ENCODE measurements around the gene ABLIM1. TPM values are rescaled to one million over a fixed set of nuclear protein-coding genes. Genes with fewer than 3 reads are reported as not detected.
A peak's percentile ranks its signal among the peaks of the same experiment; 100 is the strongest.

ABLIM1 gene
- total RNA-seq, 2 donors from 2014 or later: 359 to 404 TPM

DNA sequence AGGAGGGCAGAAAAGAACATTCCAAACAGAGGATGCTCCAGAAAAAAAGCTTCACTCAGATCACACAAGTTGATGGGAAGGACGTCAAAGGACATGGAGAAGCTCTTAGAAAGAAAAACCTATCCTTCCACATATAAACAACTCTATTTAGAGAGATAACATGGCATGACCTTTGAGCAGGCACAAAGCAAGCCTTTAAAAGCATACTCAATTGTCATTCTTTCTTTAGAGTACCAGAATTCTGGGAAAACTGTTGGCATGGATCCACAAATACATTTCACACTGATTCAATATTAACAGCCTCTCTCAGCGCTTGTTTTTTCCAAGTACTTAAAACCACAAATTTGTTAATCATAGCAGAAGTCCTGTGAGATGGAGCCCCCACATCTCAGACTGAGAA is 7.3 kb upstream of the ABLIM1 start:
- Histone ChIP-seq H3K4me3 (no peak overlapping the region), H3K27ac (peak overlapping the region; percentile 49 to 54)

DNA sequence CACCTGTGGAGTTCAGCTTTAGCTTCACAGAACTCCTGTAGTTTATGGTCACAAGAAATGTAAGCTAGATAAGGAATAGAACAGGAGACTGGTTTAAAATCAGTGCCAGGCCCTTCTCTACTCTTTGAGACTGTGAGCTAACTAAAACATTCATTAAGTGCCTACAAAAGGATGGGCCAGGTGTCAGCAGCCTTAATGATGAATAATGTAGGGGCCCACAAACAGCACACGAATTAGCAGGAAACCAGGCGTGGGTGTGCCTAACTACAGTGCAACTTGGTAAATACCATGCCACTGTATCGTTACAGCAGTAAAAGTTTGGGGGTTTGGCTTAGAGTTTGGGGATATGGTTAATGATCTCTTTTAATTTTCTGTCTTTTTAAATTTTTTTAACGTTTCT is 6.1 kb upstream of the ABLIM1 start:
- H3K4me1 ChIP-seq: peaks cover 0 to 59% of the 10 kb centered on the region in 2 donors
- TF ChIP-seq, protein P1, sequence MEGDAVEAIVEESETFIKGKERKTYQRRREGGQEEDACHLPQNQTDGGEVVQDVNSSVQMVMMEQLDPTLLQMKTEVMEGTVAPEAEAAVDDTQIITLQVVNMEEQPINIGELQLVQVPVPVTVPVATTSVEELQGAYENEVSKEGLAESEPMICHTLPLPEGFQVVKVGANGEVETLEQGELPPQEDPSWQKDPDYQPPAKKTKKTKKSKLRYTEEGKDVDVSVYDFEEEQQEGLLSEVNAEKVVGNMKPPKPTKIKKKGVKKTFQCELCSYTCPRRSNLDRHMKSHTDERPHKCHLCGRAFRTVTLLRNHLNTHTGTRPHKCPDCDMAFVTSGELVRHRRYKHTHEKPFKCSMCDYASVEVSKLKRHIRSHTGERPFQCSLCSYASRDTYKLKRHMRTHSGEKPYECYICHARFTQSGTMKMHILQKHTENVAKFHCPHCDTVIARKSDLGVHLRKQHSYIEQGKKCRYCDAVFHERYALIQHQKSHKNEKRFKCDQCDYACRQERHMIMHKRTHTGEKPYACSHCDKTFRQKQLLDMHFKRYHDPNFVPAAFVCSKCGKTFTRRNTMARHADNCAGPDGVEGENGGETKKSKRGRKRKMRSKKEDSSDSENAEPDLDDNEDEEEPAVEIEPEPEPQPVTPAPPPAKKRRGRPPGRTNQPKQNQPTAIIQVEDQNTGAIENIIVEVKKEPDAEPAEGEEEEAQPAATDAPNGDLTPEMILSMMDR (IDR thresholded peaks at IDR 0.05): no peak
- DNase-seq (ENCODE audit: low spot score): no peak

More for the DNA sequence above, 7.3 kb upstream of the ABLIM1 start:
- DNase-seq (ENCODE audit: low spot score): no peak
- no peaks in the 10 kb centered on the region for H3K9me3 ChIP-seq
- TF ChIP-seq, protein P1 (IDR thresholded peaks at IDR 0.05): no peak
- no peaks in the 10 kb centered on the region for H3K36me3 ChIP-seq
- H3K27me3 ChIP-seq: no peaks in the 10 kb centered on the region
- peaks cover 0 to 59% of the 10 kb centered on the region in 2 donors for H3K4me1 ChIP-seq

DNA sequence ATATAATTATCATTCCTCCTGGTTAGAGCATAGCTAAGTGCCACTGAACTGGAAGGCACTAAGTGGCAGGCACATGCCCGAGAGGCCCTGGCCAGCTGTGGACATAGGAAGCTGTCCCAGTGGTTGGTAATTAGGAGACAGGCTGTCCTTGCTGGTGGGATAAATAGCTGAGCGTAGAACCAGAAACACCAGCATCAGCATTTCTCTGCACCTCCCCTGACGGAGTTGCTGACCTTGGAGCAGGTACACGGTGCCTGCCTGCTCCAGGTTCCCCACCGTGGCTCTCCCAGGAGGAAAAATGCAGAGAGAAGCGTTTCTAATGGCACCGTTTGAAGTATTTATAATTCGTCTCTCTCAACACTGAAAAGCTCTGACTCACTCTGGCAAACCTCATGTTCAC is 5.6 kb upstream of the ABLIM1 start:
- Histone ChIP-seq H3K4me3 (no peak overlapping the region), H3K4me1 (peaks cover 0 to 59% of the 10 kb centered on the region in 2 donors), H3K27ac (peak overlapping the region; percentile 49 to 56), H3K36me3 (no peaks in the 10 kb centered on the region), H3K9me3 (no peaks in the 10 kb centered on the region), H3K27me3 (no peaks in the 10 kb centered on the region)
- TF ChIP-seq, protein P1 (IDR thresholded peaks at IDR 0.05): no peak
- DNase-seq (ENCODE audit: low spot score): no peak

More for the DNA sequence above, 6.1 kb upstream of the ABLIM1 start:
- no peaks in the 10 kb centered on the region for H3K36me3 ChIP-seq
- H3K4me3 ChIP-seq: no peak overlapping the region
- H3K9me3 ChIP-seq: no peaks in the 10 kb centered on the region
- peak overlapping the region; percentile 49 to 56 for H3K27ac ChIP-seq
- H3K27me3 ChIP-seq: no peaks in the 10 kb centered on the region

DNA sequence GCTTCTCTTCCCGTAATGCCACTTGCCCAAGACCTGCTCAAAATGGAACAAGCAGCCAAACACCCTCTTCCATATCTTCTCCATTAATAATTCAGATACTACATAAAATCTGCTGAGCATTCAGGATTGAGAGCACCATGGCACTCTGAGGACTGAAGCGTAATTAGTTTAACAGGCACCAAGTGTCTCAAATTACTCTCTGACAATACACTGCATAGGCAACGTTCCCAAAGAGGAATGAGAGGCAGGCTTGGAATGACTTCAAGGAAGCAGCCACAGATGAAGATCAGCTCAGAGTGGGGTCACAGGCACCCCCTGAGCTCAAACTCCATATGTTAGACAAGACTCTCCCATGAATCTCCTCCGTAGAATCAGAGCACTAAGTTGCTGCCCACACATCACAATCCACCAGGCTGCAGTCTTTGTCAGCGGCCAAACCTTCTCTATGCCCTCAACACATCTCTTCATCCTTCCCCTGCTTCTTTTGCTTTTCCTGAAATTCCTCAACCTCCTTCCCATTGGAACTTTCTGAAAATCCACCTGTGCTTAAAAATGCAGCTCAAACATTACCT is 4.7 kb upstream of the ABLIM1 start:
- no peaks in the 10 kb centered on the region for H3K27me3 ChIP-seq
- H3K27ac ChIP-seq: peak overlapping the region; percentile 49 to 56
- DNase-seq (ENCODE audit: low spot score): no peak
- no peaks in the 10 kb centered on the region for H3K9me3 ChIP-seq
- H3K36me3 ChIP-seq: no peaks in the 10 kb centered on the region
- TF ChIP-seq, protein P1 (IDR thresholded peaks at IDR 0.05): no peak
- H3K4me1 ChIP-seq: peaks cover 0 to 61% of the 10 kb centered on the region in 2 donors
- H3K4me3 ChIP-seq: no peak overlapping the region

DNA sequence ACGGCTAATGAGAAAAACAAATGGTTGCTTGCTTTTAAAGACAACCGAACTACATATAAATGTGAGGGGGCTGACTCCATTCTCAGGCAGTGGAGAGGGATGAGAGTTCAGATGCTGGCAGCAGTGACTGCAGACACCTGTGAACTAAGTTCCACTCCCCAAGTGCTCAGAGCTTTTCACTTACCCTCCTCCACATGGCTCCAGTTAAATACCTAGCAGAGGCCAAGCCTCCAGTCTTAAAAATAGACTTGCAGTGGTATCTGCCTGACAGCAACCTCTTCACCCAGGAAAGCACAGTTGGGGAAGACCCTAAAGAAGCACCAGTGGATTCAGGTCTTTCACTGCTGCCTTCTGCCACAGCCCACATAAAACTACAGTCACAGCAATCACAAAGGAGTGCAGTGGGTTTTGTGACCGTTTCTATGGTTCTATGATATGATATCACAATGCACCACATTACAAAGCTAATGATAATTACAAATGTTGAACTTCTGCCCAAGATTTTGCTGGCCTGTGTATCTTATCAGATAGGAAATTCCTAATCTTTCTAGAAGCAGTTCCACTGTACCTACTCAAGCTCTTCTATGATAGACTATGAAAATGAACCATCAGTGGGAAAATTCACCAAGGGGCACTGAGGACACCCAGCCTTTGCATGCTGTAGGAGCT is 3.3 kb upstream of the ABLIM1 start:
- no peak for DNase-seq (ENCODE audit: low spot score)
- no peaks in the 10 kb centered on the region for H3K36me3 ChIP-seq
- TF ChIP-seq, protein P1 (IDR thresholded peaks at IDR 0.05): no peak
- H3K9me3 ChIP-seq: no peaks in the 10 kb centered on the region
- no peak overlapping the region for H3K4me3 ChIP-seq
- H3K27ac ChIP-seq: no peak overlapping the region
- H3K4me1 ChIP-seq: peaks cover 0 to 68% of the 10 kb centered on the region in 2 donors
- H3K27me3 ChIP-seq: no peaks in the 10 kb centered on the region
